ENCODE results near the gene FAM163A. TPM values are rescaled to one million over a fixed set of nuclear protein-coding genes. Genes with fewer than 3 reads are reported as not detected.

FAM163A gene
- total RNA-seq, 2 donors from 2014 or later: 1.1 TPM; not detected in 1

- no peak for DNase-seq (ENCODE audit: low spot score)
- Histone ChIP-seq H3K9me3 (no peaks in the 10 kb centered on the region), H3K27ac (no peak overlapping the region), H3K36me3 (no peaks in the 10 kb centered on the region), H3K4me3 (no peak overlapping the region), H3K27me3 (replicated peaks; ENCODE audit: insufficient read depth) (no peaks in the 10 kb centered on the region), H3K4me1 (replicated peaks) (no peaks in the 10 kb centered on the region)
- intact Hi-C loops (cut with DNase I): no loop called here
- 61% methylated on average over 4 of the region's 4 CpGs for WGBS
- TF ChIP-seq POLR2A (IDR thresholded peaks at IDR 0.05) (no peak), CTCF (IDR thresholded peaks at IDR 0.05) (no peak), POLR2AphosphoS5 (IDR thresholded peaks at IDR 0.05) (no peak)
Measured at GRCh38 chr1:179785031-179785431, 41.9 kb downstream of the FAM163A start.

GRCh38 chr1:179785728-179786127 lies 42.6 kb downstream of the FAM163A start:
- DNase-seq (ENCODE audit: low spot score): no peak
- H3K4me3 ChIP-seq: no peak overlapping the region
- no peaks in the 10 kb centered on the region for H3K36me3 ChIP-seq
- no peaks in the 10 kb centered on the region for H3K9me3 ChIP-seq
- no peaks in the 10 kb centered on the region for H3K4me1 ChIP-seq (replicated peaks)
- H3K27me3 ChIP-seq (replicated peaks; ENCODE audit: insufficient read depth): no peaks in the 10 kb centered on the region
- no peak overlapping the region for H3K27ac ChIP-seq
- TF ChIP-seq POLR2AphosphoS5 (IDR thresholded peaks at IDR 0.05) (no peak), CTCF (IDR thresholded peaks at IDR 0.05) (no peak), POLR2A (IDR thresholded peaks at IDR 0.05) (no peak)
- WGBS: 70% methylated on average over 2 of the region's 2 CpGs
- intact Hi-C loops (cut with DNase I): no loop called here

- intact Hi-C loops (cut with DNase I): no loop called here
- Histone ChIP-seq H3K9me3 (no peaks in the 10 kb centered on the region), H3K36me3 (no peaks in the 10 kb centered on the region), H3K4me1 (replicated peaks) (no peaks in the 10 kb centered on the region), H3K27me3 (replicated peaks; ENCODE audit: insufficient read depth) (no peaks in the 10 kb centered on the region), H3K4me3 (no peak overlapping the region), H3K27ac (no peak overlapping the region)
- TF ChIP-seq POLR2A (IDR thresholded peaks at IDR 0.05) (no peak), CTCF (IDR thresholded peaks at IDR 0.05) (no peak), POLR2AphosphoS5 (IDR thresholded peaks at IDR 0.05) (no peak)
- WGBS: 70% methylated on average over 13 of the region's 13 CpGs
- DNase-seq (ENCODE audit: low spot score): no peak
Measured at GRCh38 chr1:179786815-179787685, 44.0 kb downstream of the FAM163A start.

GRCh38 chr1:179788259-179788658 lies 45.2 kb downstream of the FAM163A start:
- no peaks in the 10 kb centered on the region for H3K36me3 ChIP-seq
- WGBS: 66% methylated on average over 6 of the region's 6 CpGs
- TF ChIP-seq CTCF (IDR thresholded peaks at IDR 0.05) (no peak), POLR2AphosphoS5 (IDR thresholded peaks at IDR 0.05) (no peak), POLR2A (IDR thresholded peaks at IDR 0.05) (no peak)
- H3K9me3 ChIP-seq: no peaks in the 10 kb centered on the region
- no peaks in the 10 kb centered on the region for H3K27me3 ChIP-seq (replicated peaks; ENCODE audit: insufficient read depth)
- no peak overlapping the region for H3K4me3 ChIP-seq
- DNase-seq (ENCODE audit: low spot score): no peak
- H3K4me1 ChIP-seq (replicated peaks): no peaks in the 10 kb centered on the region
- intact Hi-C loops (cut with DNase I): no loop called here
- H3K27ac ChIP-seq: no peak overlapping the region

- Histone ChIP-seq H3K27me3 (replicated peaks; ENCODE audit: insufficient read depth) (no peaks in the 10 kb centered on the region), H3K27ac (no peak overlapping the region), H3K9me3 (no peaks in the 10 kb centered on the region), H3K36me3 (no peaks in the 10 kb centered on the region), H3K4me1 (replicated peaks) (no peaks in the 10 kb centered on the region), H3K4me3 (no peak overlapping the region)
- 88% methylated on average over 4 of the region's 4 CpGs for WGBS
- DNase-seq (ENCODE audit: low spot score): no peak
- no peak for TF ChIP-seq POLR2AphosphoS5 (IDR thresholded peaks at IDR 0.05)
- TF ChIP-seq POLR2A (IDR thresholded peaks at IDR 0.05): no peak
- no peak for TF ChIP-seq CTCF (IDR thresholded peaks at IDR 0.05)
- intact Hi-C loops (cut with DNase I): no loop called here
Measured at GRCh38 chr1:179793281-179793680, 50.2 kb downstream of the FAM163A start.

Measured in prostate gland (tissue), 2 donors.